ENCODE measurements around the gene OTUB2. TPM values are rescaled to one million over a fixed set of nuclear protein-coding genes. Genes with fewer than 3 reads are reported as not detected.

Gene OTUB2
- total RNA-seq, 6 donors from 2014 or later = 0.22 to 1.8 (median 1.1) TPM

DNA sequence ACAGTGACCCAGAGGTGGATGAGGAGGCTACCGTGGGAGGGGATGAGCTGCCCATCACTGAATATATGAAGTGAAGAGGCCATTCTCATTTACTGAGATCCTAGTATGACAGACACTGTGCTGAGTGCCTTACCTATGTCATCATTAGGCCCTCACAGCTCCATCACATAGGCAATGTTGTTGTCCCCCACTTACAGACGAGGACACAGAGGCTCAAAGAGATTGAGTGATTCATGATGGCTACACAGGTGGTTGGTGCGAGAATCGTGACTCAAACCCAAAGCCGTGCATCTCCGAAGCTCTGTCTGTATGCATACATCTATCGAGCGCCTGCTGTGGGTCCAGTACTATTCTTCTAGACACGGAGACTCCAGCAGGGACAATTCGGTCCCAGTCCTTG, 34.9 kb upstream of the OTUB2 start:
- H3K4me1 ChIP-seq = no peaks in the 10 kb centered on the region
- H3K4me3 ChIP-seq = no peak overlapping the region
- H3K36me3 ChIP-seq = no peaks in the 10 kb centered on the region
- H3K27ac ChIP-seq = no peak overlapping the region
- ATAC-seq (ENCODE audit: low FRiP score in 2 of 2) (no peak), DNase-seq (no peak)
- TF ChIP-seq, protein P1, sequence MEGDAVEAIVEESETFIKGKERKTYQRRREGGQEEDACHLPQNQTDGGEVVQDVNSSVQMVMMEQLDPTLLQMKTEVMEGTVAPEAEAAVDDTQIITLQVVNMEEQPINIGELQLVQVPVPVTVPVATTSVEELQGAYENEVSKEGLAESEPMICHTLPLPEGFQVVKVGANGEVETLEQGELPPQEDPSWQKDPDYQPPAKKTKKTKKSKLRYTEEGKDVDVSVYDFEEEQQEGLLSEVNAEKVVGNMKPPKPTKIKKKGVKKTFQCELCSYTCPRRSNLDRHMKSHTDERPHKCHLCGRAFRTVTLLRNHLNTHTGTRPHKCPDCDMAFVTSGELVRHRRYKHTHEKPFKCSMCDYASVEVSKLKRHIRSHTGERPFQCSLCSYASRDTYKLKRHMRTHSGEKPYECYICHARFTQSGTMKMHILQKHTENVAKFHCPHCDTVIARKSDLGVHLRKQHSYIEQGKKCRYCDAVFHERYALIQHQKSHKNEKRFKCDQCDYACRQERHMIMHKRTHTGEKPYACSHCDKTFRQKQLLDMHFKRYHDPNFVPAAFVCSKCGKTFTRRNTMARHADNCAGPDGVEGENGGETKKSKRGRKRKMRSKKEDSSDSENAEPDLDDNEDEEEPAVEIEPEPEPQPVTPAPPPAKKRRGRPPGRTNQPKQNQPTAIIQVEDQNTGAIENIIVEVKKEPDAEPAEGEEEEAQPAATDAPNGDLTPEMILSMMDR (IDR thresholded peaks at IDR 0.05) = no peak
- TF ChIP-seq EP300 (IDR thresholded peaks at IDR 0.05) = no peak
- no peak for TF ChIP-seq POLR2A (IDR thresholded peaks at IDR 0.05)
- WGBS, 2 donors = 88 to 92% methylated on average over 9 to 10 of the region's 10 CpGs
- no peaks in the 10 kb centered on the region for H3K27me3 ChIP-seq
- H3K9me3 ChIP-seq = no peaks in the 10 kb centered on the region

DNA sequence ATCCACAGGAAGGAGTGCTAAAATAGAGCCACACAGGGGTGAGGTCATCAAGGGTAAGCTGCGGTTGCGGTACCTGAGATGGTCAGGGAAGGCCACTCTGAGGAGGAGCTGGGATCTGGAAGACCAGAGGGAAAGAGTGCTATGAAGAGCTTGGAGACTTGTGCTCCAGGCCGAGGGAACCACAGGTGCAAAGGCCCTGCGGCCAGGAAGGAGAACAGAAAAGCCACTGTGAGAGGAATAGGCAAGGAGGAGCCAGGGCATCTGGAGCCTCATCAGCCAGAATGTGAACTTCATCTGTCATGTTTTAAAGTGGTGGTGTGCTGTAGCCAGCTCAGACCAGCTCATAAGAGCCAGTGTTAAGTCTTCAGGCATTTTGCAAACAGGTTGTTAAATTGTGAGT, 34.5 kb upstream of the OTUB2 start:
- no peaks in the 10 kb centered on the region for H3K27me3 ChIP-seq
- no peaks in the 10 kb centered on the region for H3K9me3 ChIP-seq
- WGBS, 2 donors = 84 to 85% methylated on average over 4 of the region's 4 CpGs
- no peak overlapping the region for H3K4me3 ChIP-seq
- H3K36me3 ChIP-seq = no peaks in the 10 kb centered on the region
- ATAC-seq (ENCODE audit: low FRiP score in 2 of 2) = no peak
- DNase-seq = no peak
- no peak overlapping the region for H3K27ac ChIP-seq
- TF ChIP-seq POLR2AphosphoS5 (IDR thresholded peaks at IDR 0.05) = no peak
- TF ChIP-seq, protein P1 (IDR thresholded peaks at IDR 0.05) = no peak
- no peak for TF ChIP-seq POLR2A (IDR thresholded peaks at IDR 0.05)
- H3K4me1 ChIP-seq = no peaks in the 10 kb centered on the region

DNA sequence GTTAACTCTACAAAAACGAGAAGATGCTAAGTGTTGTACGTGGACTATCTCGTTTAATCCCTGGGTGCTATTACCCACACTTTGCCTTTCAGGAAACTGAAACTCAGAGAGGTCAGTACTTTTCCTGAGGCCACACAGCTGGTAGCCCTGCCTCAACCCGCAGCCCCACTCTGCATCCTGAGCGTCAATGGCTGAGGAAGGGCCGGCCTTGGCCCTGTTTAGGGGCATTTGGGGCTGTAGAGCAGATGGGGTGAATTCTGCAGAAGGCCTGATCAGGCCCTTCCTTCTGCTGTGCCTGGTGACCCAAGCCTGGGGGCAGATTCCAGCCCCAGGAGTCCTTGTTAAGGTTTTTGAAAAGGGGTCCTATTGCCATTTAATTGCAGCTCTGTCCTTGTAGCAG, 32.8 kb upstream of the OTUB2 start:
- Histone ChIP-seq H3K4me1 (no peaks in the 10 kb centered on the region), H3K9me3 (no peaks in the 10 kb centered on the region), H3K4me3 (no peak overlapping the region), H3K27ac (no peak overlapping the region), H3K27me3 (no peaks in the 10 kb centered on the region), H3K36me3 (no peaks in the 10 kb centered on the region)
- 77 to 79% methylated on average over 6 of the region's 6 CpGs for WGBS, 2 donors
- TF ChIP-seq, protein P1 (IDR thresholded peaks at IDR 0.05) = no peak
- TF ChIP-seq EP300 (IDR thresholded peaks at IDR 0.05) = no peak
- no peak for TF ChIP-seq POLR2AphosphoS5 (IDR thresholded peaks at IDR 0.05)
- TF ChIP-seq POLR2A (IDR thresholded peaks at IDR 0.05) = no peak
- ATAC-seq (ENCODE audit: low FRiP score in 2 of 2) (no peak), DNase-seq (no peak)

GRCh38 chr14:93994919-93995682, 31.0 kb upstream of the OTUB2 start:
- 37 to 63% methylated on average over 7 to 13 of the region's 13 CpGs for WGBS, 2 donors
- no peaks in the 10 kb centered on the region for H3K27me3 ChIP-seq
- ATAC-seq (ENCODE audit: low FRiP score in 2 of 2) (no peak), DNase-seq (no peak)
- no peak overlapping the region for H3K4me3 ChIP-seq
- no peaks in the 10 kb centered on the region for H3K4me1 ChIP-seq
- peak overlapping the region in 1 of 4 donors; percentile 11 for H3K27ac ChIP-seq
- TF ChIP-seq POLR2AphosphoS5 (IDR thresholded peaks at IDR 0.05) = no peak
- no peak for TF ChIP-seq EP300 (IDR thresholded peaks at IDR 0.05)
- TF ChIP-seq POLR2A (IDR thresholded peaks at IDR 0.05) = no peak
- TF ChIP-seq, protein P1 (IDR thresholded peaks at IDR 0.05) = no peak
- H3K9me3 ChIP-seq = no peaks in the 10 kb centered on the region
- no peaks in the 10 kb centered on the region for H3K36me3 ChIP-seq

DNA sequence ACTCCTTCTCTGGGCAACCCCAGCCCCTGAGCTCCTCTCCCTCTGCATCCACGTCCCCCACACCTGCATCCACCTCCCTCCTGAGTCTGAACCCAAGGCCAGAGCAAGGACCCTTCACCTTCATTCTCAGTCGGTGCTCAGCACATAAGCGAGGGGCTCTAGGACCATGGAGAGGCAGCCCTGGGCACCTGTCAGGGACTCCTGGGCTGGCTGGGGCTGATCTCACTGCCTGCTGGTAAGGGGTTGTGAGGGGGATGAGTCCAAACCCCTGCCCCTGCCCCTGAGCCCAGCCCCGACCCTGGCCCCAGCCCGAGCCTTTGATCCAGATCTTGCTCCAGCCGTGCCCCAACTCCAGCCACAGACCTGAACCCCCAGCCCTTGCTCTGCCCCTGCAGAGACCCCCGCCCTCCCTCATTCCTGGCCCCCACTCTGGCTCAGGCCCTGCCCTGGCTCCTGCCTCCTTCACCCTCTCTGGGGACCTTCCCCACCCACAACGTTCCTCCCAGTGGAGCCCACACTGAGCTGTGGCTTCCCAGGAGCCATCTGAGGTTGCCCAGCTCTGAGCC, 29.9 kb upstream of the OTUB2 start:
- H3K4me3 ChIP-seq = no peak overlapping the region
- DNase-seq (no peak), ATAC-seq (ENCODE audit: low FRiP score in 2 of 2) (no peak)
- H3K9me3 ChIP-seq = no peaks in the 10 kb centered on the region
- TF ChIP-seq POLR2A (IDR thresholded peaks at IDR 0.05) (no peak), EP300 (IDR thresholded peaks at IDR 0.05) (no peak), POLR2AphosphoS5 (IDR thresholded peaks at IDR 0.05) (no peak)
- TF ChIP-seq, protein P1 (IDR thresholded peaks at IDR 0.05) = no peak
- no peaks in the 10 kb centered on the region for H3K4me1 ChIP-seq
- H3K27ac ChIP-seq = no peak overlapping the region
- 43 to 57% methylated on average over 5 to 8 of the region's 8 CpGs for whole genome bisulfite sequencing, 2 donors
- no peaks in the 10 kb centered on the region for H3K36me3 ChIP-seq
- H3K27me3 ChIP-seq = no peaks in the 10 kb centered on the region
